Ishikawa (cell line): Measurements from ENCODE around the gene SRPK2.

Experiments used
- CEBPB ChIP-seq: IDR thresholded peaks from 2 replicates; pipeline ENCODE4 v1.6.1; 2012
- EGR1 ChIP-seq: IDR thresholded peaks from 2 replicates; pipeline ENCODE4 v1.6.1; 2012
- EP300 ChIP-seq: IDR thresholded peaks from 2 replicates; pipeline ENCODE4 v1.6.1; 2012; ENCODE audit warnings: borderline replicate concordance
- MAX ChIP-seq: IDR thresholded peaks from 2 replicates; pipeline ENCODE4 v1.6.1; 2012
- NFIC ChIP-seq: IDR thresholded peaks from 2 replicates; pipeline ENCODE4 v1.6.1; 2012
- REST ChIP-seq: IDR thresholded peaks from 2 replicates; pipeline ENCODE4 v1.6.1; 2012; ENCODE audit warnings: low read depth, mild to moderate bottlenecking
- TAF1 ChIP-seq: IDR thresholded peaks from 2 replicates; pipeline ENCODE4 v1.6.1; 2012; ENCODE audit warnings: low read depth, mild to moderate bottlenecking
- TCF12 ChIP-seq: IDR thresholded peaks from 2 replicates; pipeline ENCODE4 v1.6.1; 2012; ENCODE audit warnings: low read depth
- TEAD4 ChIP-seq: IDR thresholded peaks from 2 replicates; pipeline ENCODE4 v1.6.1; 2012
- USF1 ChIP-seq: IDR thresholded peaks from 2 replicates; pipeline ENCODE4 v1.6.1; 2012
- YY1 ChIP-seq: IDR thresholded peaks from 2 replicates; pipeline ENCODE4 v1.6.1; 2012; ENCODE audit warnings: low read depth
- ZBTB7A ChIP-seq: IDR thresholded peaks from 2 replicates; pipeline ENCODE4 v1.6.1; 2012; ENCODE audit warnings: low read depth

GRCh38 chr7:105322655-105323277 lies 66.0 kb downstream of the SRPK2 start:
- TF ChIP-seq NFIC (no peak), REST (no peak), TEAD4 (no peak), CEBPB (no peak), TCF12 (no peak), USF1 (no peak), ZBTB7A (no peak), MAX (no peak), YY1 (no peak), EGR1 (no peak), EP300 (no peak), TAF1 (no peak)
